ENCODE measurements around the gene MRGPRX3.
"Not testable (repeated sequence)": the region's sequence is repeated elsewhere in the genome, so short reads cannot be mapped to it uniquely, and the experiment has no call there.

Gene MRGPRX3

DNA sequence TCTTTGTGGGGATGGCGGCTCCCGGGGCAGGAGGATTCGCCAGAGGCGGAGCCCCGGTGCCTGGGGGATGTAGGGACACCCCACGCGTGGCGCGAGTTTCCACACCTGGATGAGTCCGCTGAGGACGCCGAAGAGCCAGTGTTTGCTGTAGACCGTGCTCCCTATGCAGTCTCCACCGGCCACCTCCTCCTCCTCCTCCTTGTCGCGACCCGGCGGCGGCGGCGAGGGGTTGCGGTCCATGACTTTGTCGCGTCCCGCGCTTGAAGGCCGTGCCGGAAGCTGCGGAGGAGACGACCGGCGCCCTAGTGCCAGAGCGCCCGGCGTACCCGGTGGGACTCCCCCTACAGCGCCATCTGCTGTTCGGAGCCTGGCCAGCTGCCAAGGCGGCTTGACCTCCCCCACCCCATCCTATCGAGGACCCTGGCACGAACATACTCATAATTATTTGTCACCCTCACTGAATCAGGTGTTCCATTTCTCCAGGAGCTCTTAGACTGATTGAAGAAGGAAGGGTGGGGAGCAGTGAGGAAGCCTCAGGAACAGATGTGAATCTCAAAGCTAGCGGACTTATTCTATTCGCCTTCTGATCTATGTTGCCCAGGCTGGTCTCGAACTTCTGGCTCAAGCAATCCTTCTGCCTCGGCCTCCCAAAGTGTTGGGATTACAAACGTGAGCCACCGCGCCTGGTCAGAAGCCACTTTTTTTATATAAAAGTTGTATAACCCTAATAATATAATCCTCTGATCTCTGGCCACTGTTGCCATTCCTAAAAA is 26.4 kb upstream of the MRGPRX3 start, which contains the start of gene SAAL1:
Gene SAAL1 (minus strand): TSS at position 281 of the 773 bp plus-strand sequence. CDS start 41 bp downstream, at position 240.
- TF ChIP-seq, protein P1, sequence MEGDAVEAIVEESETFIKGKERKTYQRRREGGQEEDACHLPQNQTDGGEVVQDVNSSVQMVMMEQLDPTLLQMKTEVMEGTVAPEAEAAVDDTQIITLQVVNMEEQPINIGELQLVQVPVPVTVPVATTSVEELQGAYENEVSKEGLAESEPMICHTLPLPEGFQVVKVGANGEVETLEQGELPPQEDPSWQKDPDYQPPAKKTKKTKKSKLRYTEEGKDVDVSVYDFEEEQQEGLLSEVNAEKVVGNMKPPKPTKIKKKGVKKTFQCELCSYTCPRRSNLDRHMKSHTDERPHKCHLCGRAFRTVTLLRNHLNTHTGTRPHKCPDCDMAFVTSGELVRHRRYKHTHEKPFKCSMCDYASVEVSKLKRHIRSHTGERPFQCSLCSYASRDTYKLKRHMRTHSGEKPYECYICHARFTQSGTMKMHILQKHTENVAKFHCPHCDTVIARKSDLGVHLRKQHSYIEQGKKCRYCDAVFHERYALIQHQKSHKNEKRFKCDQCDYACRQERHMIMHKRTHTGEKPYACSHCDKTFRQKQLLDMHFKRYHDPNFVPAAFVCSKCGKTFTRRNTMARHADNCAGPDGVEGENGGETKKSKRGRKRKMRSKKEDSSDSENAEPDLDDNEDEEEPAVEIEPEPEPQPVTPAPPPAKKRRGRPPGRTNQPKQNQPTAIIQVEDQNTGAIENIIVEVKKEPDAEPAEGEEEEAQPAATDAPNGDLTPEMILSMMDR (IDR thresholded peaks at IDR 0.05; ENCODE audit: low read depth, low read length): peak; percentile 67
- DNase-seq (ENCODE audit: extremely low read depth, low read depth): peak; percentile 38

DNA sequence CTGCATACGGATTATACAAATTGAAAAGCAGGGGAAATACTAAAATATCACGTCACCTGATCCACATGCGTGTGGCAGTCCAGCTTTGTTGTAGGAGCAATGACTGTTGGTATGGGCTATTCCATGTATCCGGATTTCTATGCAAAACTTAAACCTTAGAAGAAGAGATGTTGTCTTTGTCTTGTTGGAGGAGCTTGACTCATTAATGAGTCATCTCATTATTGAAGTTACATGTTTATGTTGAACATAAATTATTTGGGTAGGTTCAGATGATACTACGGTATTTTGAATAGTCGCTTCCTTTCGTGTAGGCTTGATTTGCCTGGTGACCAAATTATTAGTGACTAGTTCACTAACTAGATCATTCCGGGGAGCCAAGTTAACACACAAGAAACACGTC is 25.7 kb upstream of the MRGPRX3 start:
- TF ChIP-seq, protein P1 (IDR thresholded peaks at IDR 0.05; ENCODE audit: low read depth, low read length): no peak
- DNase-seq (ENCODE audit: extremely low read depth, low read depth): no peak

DNA sequence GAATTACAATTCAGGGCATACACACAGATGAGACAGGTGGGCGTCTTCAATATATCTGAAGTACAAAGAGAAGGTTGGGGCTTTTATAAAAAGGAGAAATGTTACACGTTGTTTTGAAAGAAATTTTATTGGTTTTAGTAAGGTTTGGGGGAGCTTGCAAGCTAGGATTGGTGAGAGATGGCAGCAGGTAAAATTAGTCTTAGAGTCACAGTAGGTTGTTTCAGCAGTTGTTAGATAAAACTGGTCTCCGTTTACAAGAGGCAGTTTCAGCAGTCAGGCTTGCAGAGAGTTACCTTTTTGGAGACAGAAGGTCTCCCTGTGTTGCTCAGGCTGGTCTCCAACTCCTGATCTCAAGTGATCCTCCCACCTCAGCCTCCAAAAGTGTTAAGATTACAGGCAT is 24.1 kb upstream of the MRGPRX3 start:
- no peak for DNase-seq (ENCODE audit: extremely low read depth, low read depth)
- TF ChIP-seq, protein P1 (IDR thresholded peaks at IDR 0.05; ENCODE audit: low read depth, low read length): no peak

DNA sequence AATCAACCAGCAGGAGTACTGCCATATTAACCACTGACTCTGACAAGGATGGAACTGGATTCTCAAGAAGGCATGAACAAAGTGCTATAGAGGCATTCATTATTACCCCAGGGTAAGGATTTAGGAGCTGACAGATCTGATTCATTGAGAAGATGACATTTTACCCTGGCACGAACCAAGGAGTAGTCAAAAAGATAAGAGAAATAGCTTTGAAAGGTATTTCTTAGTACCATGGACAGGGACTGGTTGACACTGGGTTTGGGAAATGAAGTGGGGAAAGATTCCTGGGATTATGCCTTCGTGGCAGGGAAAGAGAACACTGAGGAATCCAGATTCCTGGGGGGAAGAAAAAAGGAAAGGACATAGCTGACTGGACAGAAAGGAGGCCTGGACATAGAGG is 21.4 kb upstream of the MRGPRX3 start:
- DNase-seq (ENCODE audit: extremely low read depth, low read depth): no peak
- TF ChIP-seq, protein P1 (IDR thresholded peaks at IDR 0.05; ENCODE audit: low read depth, low read length): no peak

DNA sequence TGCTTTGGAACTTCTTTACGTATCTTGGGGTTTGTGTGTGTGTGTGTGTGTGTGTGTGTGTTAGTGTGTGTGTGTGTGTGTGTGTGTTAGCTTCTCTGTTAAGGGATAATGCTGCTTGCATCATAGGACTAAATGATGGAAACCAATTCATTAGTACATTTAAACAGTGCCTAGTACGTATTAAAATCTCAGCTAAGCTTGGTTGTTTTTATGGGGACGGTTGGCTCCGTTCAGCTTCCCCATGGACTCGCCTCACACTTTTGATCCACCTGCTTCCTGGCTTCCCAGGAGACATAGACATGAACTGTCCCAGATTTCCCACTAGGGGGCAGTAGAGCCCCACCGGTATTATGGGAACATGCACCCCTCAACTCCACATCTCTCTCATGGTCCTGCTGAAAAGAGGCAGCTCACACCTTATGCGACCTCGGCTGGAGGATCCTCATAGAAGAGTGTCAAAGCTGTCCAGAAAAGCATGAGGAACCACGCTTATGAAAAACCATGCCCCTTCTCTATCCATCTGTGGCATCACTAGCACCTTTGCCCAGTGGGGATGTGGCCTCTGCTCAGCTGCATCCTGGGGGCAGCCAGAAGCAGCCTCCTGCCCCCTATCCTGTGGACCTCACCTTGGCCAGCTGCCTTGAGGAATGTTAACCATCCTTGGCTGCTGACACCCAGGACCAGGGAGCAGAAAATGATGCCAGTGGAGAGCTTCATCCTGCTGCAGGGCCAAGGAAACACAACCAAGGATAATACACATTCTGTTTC is 16.8 kb upstream of the MRGPRX3 start:
- peak; percentile 14 for DNase-seq (ENCODE audit: extremely low read depth, low read depth)
- TF ChIP-seq, protein P1 (IDR thresholded peaks at IDR 0.05; ENCODE audit: low read depth, low read length): peak; percentile 91

DNA sequence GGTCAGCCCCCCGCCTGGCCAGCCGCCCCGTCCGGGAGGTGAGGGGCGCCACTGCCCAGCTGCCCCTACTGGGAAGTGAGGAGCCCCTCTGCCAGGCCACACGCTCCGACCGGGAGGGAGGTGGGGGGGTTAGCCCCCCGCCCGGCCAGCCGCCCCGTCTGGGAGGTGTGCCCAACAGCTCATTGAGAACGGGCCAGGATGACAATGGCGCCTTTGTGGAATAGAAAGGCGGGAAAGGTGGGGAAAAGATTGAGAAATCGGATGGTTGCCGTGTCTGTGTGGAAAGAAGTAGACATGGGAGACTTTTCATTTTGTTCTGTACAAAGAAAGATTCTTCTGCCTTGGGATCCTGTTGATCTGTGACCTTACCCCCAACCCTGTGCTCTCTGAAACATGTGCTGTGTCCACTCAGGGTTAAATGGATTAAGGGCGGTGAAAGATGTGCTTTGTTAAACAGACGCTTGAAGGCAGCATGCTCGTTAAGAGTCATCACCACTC is 11.0 kb upstream of the MRGPRX3 start:
- DNase-seq (ENCODE audit: extremely low read depth, low read depth): not testable (repeated sequence)

DNA sequence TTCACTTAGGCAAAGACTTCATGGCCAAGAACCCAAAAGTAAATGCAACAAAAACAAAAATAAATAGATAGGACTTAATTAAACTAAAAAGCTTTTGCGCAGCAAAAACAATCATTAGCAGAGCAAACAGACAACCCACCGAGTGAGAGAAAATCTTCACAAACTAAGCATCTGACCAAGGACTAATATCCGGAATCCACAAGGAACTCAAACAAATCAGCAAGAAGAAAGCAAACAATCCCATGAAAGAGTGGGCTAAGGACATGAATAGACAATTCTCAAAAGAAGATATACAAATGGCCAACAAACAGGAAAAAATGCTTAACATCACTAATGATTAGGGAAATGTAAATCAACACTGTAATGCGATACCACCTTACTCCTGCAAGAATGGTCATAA is 1.3 kb upstream of the MRGPRX3 start:
- not testable (repeated sequence) for DNase-seq (ENCODE audit: extremely low read depth, low read depth)

DNA sequence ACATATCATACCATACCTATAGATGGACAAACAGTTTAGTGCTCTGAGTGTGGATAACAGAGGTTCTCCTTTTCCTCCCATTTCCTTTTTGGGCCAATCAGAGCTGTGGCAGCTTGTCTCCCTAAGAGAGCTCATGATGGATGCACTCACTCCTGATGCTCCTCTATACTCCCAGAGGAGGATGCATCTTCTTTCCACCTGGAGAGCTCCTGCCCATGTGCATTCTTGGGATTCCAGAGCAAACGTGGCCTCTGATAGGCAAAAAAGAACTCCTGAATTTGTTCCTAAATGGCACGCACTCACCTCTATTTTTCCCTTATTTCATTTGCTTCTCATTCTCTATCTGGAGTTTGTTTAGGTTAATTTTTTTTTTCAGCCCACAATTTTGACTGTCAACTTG is 2.9 kb downstream of the MRGPRX3 start:
- no peak for DNase-seq (ENCODE audit: extremely low read depth, low read depth)
- TF ChIP-seq, protein P1 (IDR thresholded peaks at IDR 0.05; ENCODE audit: low read depth, low read length): no peak

Measured in AG09319 (cell line).